GM10266 (cell line): ENCODE results near the gene TIMELESS.

Experiments
- DNase-seq: peaks from one replicate; pipeline ENCODE4 v3.0.0; 2012; ENCODE audit errors: extremely low spot score
- CTCF ChIP-seq: IDR thresholded peaks from 2 replicates; pipeline ENCODE4 v1.5.1; 2012; ENCODE audit warnings: mild to moderate bottlenecking, low read depth; ENCODE audit not compliant: control insufficient read depth, insufficient read depth; ENCODE audit errors: missing control alignments

TIMELESS gene

GRCh38 chr12:56431288-56431687 is 17.9 kb downstream of the TIMELESS start:
- TF ChIP-seq CTCF: no peak
- DNase-seq: no peak

GRCh38 chr12:56425940-56426438 is 23.2 kb downstream of the TIMELESS start:
- TF ChIP-seq CTCF: no peak
- DNase-seq: no peak

GRCh38 chr12:56425193-56425592 is 24.0 kb downstream of the TIMELESS start:
- no peak for DNase-seq
- TF ChIP-seq CTCF: no peak

GRCh38 chr12:56420411-56420810 is 28.8 kb downstream of the TIMELESS start:
- no peak for TF ChIP-seq CTCF
- no peak for DNase-seq

GRCh38 chr12:56417739-56418138 is 31.5 kb downstream of the TIMELESS start:
- TF ChIP-seq CTCF: no peak
- DNase-seq: no peak

GRCh38 chr12:56414401-56414800 is 34.8 kb downstream of the TIMELESS start:
- no peak for TF ChIP-seq CTCF
- DNase-seq: no peak

GRCh38 chr12:56413392-56413791 is 35.8 kb downstream of the TIMELESS start:
- no peak for TF ChIP-seq CTCF
- DNase-seq: no peak
